SKM-1 (cell line): ENCODE data around the gene KRT36.

Experiments
- DNase-seq: peaks from one replicate; lab custom pipeline; 2025; ENCODE audit not compliant: unreplicated experiment; lab: John Stamatoyannopoulos, UW

Gene KRT36

DNA sequence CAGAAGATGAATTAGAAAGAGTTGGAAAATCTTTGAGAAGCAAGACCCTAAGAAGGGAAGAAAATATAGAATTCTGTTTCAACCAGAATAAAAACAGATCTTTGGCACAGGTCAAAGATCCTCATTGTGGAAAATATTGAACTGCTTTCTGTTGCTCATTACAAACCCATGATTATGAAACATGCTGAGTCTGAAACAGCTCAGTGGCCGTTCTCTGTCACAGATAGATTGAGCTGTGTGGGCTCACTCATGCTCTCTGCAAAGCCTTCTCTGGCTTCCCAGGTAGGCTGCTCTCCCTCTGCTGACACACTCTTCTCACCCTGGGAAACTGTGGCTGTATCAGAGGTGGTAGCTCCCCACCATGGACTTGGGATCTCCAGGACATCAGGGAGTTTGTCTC is 45.5 kb downstream of the KRT36 start:
- DNase-seq = no peak

DNA sequence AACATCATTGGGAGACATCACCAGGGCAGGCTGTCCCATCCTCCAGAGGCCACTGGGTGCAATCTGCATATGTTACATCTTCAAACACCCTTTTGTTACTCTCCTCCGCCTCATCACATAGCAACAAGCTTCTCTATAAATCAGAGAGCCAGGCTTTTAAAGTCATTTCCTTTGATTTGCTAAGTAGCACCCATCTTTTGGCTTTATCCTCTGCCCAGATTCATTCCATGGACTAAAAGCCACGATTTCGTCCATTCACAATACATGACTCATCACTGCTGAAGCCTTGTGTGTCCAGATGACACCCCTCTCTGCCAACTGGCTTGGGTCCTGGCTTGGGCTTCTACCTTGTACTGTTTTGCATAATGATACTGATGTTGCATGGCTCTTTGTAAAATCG is 47.0 kb downstream of the KRT36 start:
- no peak for DNase-seq

DNA sequence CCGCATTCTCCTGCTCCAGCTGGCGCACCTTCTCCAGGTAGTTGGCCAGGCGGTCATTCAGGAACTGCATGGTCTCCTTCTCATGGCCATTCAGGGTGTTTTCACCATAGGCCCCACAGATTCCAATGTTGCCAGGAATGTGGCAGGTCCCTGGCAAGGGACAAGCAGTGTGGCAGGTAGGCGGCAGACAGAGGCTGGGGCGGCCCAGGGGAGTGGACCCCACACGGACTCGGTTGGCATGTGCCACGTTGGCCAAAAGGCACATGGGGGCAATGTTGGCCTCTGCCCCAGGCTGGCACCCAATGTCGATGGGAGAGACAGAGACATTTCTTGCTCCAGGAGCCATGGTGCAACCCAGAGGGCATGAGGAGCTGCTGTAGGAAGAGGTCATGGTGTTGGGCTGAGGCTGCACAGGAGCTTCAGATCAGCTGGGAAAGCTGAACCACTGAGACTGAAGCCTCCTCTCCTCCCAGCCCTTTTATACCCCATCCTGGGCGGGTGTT is 49.1 kb downstream of the KRT36 start, which contains the start of gene KRT38:
Gene KRT38 (minus strand): TSS at position 453 of the 503 bp plus-strand sequence. CDS start 62 bp downstream, at position 391.
- DNase-seq = no peak

DNA sequence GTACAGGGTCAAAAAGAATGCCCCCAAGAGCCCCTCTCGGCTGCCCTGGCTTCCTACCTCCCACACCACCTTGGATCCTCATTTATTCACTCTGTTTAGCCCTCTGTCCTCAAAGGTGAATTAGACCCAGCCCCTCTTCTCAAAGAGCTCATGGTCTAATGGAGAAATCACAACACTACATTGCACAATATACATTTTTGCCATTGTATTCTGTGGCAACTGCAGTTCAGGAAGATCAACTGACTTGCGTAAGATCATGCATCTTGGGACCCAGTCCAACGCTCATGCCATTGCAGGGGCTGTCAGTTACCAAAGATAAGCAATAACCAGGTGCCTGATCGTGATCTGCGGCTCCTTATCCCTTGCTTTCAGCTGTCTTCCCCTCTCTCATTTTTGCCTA is 50.3 kb downstream of the KRT36 start:
- no peak for DNase-seq

DNA sequence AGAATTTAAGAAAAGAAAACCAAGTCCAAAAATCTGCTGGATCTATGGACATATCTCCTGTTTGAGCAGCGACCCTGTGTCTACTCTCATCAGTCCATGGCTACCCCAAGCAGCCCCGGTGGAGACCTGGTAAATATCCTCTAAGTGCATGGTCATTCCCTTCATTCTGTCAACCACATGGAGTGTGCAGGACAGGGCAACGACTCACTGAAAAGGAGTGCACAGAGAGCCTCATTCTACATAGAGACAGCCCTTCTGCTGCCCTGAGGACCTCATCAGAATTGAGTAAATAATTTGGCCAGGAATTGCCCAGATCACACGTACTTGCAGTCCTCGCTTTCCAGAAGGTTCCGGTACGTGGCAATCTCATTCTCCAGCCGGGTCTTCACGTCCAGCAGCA is 51.9 kb downstream of the KRT36 start:
- no peak for DNase-seq

DNA sequence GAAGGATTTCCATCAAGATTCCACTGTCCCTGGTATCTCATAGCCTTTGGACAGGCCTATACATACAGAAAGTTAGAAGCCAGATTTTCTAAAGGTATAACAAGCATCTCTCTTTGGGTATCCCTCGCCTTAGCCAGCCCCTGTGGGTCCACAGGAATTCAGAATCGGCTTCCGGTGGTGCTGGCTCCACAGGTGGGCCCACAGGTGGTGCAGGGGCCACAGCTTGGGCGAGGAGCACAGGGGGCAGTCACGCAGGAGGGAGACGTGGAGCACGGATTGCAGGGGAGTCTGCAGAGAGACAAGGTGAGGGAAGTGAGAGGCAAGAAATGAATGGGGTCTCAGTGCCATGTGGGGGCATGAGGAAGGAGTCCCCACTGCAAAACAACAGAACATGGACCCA is 52.5 kb downstream of the KRT36 start:
- no peak for DNase-seq
